GM18507 (cell line): ENCODE results near the gene C17orf114.

Experiments used
- DNase-seq: peaks from one replicate; pipeline ENCODE4 v3.0.0; 2011; ENCODE audit warnings: low read depth; ENCODE audit not compliant: insufficient read length; ENCODE audit errors: extremely low spot score
- FAIRE-seq: peaks from 2 replicates; lab custom pipeline; 2011; peaks lifted over from hg19 to GRCh38; lab: Jason Lieb, UNC

The C17orf114 gene

DNA sequence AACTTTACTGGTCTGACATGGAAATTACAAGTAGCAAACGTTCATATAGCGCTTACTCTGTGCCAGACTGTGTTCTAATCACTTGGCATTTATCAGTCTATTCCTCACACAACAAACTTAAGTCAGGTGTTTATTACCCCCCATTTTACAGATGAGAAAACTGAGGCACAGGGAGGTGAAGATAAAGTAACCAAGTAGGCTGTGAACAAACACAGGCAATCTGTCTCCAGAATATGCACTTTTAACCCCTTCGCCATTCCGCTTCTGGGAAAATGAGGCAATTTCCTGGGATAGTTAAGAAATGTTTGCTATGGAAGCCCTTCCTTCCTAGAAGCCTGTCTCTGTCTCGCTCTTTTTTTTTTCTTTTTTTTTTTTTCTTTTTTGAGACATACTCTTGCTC is 50.2 kb downstream of the C17orf114 start:
- no peak for DNase-seq
- no peak for FAIRE-seq
